HG03066 (cell line): ENCODE data around the gene PGS1.

Source experiments
- ATAC-seq: cut with Tn5 transposase; IDR thresholded peaks from one replicate; pipeline ENCODE4 v1.9.1; 2021; ENCODE audit warnings: low read depth; ENCODE audit not compliant: unreplicated experiment

PGS1 gene

DNA sequence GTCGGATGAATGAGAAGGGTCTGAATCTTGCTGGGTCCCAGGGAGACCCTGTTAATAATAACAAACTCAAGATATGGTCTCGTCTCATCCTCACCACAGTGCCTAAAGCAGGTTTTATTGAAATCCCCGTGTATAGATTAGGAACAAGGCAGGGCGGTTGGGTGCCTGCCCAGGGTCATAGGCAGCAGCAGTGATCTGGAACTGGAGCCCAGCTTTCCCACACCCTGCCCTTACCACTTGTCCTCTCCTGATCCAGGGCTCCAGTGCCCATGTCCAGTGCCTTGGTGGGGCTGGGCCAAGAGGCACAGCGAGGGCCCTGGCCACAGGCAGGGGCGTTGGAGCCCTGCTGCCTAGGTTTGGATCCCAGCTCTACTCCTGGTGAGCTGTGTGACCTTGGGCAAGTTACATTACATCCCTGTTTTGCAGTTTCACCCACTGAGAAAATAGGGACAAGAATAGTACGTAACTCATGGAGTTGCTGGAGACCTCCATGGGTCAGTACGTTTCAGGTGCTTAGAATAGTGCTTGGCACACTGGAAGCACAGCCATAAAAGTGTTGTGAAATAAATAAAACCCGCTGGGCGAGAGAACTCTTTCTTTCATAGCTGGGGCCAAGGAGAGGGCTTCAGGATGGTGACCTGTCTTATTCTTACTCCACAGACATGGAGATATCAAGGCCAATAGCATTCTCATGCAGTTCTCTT, 32.5 kb upstream of the PGS1 start:
- ATAC-seq, result no peak

DNA sequence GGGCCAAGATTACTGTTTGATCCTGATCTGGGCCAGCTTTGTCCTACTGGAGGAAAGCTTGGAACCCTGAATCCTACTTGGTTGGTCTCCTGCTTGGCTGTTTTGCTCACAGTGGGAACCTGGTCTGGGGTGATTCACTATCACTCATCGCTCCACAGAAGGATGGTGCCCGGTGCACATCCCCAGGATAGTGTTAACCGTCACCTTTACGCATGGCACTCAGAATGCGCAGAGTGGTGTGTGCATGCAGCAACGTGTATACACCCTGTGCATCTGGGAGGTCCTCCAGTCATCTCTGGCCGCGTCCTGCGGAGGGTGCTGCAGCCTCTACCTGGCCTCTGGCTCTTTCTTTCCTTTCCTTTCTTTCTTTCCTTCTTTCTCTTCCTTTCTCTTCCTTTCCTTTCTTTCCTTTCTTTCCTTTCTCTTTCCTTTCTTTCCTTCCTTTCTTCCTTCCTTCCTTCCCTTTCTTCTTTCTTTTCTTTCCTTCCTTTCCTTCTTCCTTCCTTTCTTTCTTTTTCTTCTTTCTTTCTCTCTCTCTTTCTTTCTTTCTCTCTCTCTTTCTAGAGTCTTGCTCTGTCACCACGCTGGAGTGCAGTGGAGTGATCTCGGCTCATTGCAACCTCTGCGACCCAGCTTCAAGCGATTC, 31.7 kb upstream of the PGS1 start:
- ATAC-seq, result no peak

DNA sequence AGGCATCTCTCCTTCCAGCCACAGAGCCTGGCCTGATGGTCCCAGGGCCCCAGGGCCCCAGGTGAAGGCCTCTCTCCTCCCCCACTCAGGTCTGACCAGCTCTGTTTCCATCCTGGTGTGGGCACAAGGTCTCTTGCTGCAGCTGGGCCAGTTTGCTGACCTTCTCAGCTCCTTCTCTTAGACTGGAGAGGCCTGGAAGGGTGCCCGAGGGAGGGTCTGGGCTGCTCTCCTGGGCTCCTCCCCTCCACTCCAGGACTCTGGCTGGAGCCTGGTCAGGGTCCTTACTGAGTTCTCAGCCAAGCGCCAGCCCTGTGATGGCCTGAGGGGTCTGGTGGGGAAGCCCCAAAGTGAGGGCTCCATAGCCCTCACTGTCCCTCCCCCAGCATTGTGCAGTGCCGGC, 31.0 kb upstream of the PGS1 start:
- ATAC-seq, result no peak

DNA sequence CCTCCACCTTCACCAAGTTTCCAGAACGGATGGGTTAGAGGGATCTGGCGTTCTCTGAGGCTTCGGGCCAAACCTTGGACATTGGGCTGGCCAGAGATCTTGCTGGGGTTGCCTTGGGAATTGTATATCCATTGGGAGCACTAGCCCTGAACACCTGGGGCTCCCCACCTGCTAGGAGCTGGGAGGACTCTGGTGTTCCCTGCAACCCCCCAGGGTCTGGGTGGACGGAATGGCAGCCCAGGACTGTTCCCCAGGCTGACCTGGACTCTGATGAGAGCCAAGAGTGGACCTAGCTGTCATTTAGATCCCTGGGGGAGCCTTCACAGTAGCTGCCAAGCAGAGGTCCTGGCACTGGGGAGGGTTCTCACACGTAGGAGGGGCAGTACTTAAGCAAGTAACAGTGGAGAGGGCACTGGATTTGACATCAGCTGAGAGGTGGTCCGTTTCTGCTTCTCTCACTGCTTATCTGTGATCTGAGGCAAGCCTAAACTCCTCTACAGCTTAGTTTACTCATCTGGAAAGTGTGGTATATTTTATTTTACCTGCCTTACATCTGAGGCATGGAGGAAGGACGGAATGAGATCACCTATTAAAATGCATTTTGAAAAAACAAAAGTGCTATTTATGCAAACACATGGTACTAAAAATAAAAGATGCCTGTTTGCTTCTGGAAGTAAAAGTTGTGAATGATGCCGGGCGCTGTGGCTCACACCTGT, 30.2 kb upstream of the PGS1 start:
- no peak for ATAC-seq

DNA sequence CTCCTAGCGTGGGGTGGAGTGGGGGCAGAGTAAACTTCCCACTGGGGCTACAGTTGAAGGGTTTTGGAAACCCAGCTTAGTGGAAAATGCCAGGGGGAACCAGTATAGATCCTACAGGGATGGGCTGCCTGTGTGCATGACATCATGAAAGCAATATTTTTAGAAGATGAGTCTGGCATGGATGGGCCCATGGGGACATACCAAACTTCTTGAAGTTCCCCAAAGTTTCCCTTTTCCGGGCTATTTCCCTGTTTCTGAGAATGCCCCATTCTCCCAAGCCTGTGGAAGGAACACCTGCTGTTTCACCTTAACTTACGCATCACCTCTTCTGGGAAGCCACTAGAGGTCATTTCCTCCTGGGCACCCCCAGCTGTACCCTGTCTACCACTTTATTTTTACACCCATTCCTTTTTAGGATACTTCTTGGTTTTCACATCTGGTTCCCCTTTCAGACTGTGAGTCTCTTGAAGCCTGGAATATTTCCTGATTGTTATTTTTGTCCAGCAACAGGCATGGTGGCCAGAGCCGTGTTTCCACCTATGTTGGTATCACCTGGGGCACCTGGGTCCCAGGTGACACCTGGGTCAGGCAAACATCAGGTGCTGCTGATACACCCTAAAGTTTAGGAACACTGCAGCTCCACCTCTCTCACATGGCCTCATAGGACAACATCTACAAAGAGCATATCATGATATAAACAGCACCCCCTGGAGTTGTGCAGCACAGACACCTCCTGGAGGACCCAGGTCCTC, 28.4 kb upstream of the PGS1 start:
- ATAC-seq, result no peak

DNA sequence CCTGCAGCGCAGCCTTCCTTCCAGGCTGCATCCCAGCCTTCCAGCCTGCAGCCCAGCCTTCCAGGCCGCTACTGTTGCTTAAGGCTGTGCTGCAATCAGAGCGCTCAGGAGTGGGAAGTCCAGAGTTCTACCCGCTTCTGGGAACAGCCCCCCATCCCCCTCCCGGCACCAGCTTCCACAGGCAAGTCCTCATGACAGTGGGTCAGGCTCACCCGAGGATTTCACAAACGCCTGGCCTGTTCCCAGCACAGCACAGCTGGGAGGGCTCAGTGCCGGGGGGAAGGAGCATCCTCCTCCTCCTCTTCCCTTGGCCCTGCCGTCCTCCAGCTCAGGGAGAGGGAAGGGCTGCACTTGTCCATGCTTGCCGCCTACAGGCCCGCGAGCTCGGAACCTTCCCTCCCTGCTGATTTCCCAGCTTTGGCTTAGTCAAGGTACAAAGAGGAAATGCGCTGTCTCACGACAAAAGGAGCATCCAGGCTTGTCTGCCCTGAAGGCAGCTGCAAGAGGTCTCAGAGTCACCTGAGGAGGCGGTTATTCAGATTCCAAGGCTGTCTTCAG, 26.9 kb upstream of the PGS1 start:
- ATAC-seq, result no peak

DNA sequence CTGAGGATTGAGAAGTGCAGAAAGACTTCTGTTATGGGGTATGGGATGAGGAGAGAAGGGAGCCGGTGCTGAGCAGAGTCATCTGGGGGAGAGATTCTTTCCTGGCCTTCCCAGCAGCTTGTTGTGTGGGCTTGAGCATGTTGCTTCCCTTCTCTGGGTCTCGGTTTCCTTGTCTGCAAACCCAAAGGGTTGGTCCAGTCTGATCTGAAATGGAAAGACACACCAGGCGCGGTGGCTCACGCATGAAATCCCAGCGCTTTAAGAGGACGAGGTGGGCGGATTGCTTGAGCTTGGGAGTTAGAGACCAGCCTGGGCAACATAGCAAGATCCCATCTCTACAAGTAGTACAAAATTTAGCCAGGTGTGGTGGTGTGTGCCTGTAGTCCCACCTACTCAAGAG, 24.6 kb upstream of the PGS1 start:
- ATAC-seq, result no peak

DNA sequence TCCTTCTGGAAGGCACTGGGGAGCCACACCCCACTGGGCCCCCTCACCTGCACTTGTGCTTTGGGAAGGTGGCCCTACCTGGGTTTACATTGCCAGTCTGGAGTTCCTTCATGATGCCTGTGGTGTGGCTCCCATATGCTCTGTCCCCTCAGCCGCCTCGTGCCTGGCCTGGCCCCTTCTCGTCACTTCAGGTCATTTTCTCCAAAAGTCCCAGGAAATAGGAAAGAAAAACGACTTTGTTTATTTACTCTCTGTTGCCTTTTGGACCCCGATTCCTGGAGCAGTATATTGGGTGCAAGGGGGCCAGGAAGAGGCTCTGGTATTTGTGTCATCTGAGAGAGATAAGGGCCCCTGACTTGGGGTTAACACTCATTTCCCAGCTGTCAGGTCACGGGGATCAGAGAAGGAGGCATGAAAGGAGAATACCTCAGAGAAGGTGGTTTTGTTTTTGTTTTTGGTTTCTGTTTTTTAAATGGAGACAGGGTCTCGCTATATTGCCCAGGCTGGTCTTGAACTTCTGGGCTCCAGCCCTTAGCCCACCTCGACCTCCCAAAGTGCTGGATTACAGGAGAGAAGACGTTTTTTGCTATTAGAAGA, 23.3 kb upstream of the PGS1 start:
- ATAC-seq, result no peak

DNA sequence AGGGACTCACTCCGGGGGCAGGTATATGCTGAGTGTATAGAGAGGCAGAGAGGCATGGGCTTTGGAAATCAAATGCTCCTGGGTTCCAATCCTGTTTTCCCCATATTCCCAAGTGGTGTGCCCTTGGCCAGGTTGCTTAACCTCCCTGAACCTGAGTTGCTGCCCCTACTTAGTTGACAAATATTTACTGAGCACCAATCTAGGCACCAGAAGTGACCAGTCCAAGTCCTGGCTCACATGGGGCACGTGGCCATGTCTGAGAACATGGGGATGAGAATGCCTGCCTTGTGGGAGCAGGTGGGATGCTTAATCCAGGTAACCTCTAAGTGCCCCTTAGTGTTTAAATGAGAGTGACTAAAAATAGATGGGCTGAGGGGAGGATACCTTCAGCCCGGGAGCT, 22.7 kb upstream of the PGS1 start:
- ATAC-seq, result no peak

DNA sequence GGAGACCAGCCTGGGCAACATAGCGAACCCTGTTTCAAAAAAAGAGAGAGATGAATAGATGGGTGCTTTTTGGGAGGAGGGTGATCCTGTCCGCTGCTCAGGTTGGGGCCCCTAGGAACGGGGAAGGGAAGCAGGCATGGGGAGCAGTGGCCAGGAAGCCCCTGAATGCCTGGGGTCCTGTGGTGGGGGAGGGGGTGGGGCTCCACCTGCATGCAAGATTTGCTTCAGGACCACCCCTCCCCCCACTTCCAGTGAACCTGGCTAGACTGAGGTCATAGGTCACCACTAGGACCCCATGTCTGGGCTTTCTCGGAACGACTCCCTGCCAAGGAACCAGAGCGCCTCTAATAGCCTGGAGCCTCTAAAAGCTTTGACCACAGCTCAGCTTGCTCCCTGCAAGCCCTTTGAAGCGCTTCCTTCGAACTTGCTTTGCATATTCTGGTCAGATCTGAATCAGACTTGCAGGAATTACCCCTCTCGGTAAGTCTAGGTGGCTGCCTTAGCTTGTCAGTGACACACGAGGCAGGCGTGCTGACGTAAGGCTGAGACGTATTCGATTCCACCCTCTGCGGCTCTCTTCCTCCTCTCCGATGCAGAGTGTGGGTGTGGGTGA, 22.2 kb upstream of the PGS1 start:
- peak; percentile 58 for ATAC-seq

DNA sequence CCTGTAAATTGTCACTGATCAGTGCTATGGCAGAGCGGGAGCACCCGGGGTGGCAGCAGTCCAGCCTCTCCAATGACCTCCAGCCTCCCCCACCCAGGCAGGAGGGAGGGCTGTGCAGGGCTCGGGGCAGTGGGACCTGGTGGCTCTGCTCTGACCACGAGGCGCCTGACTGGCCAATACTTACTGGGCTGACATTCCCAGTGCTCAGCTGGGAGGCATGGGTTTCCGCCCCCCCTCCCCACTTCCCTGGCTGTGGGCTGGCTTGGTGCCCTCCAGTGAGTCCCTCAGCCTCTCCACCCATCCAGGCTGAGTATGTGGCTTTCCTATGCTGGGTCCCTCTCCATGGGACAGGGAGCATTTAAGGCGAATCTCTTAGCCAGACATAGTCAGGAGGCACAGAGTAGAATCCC, 21.3 kb upstream of the PGS1 start:
- no peak for ATAC-seq

DNA sequence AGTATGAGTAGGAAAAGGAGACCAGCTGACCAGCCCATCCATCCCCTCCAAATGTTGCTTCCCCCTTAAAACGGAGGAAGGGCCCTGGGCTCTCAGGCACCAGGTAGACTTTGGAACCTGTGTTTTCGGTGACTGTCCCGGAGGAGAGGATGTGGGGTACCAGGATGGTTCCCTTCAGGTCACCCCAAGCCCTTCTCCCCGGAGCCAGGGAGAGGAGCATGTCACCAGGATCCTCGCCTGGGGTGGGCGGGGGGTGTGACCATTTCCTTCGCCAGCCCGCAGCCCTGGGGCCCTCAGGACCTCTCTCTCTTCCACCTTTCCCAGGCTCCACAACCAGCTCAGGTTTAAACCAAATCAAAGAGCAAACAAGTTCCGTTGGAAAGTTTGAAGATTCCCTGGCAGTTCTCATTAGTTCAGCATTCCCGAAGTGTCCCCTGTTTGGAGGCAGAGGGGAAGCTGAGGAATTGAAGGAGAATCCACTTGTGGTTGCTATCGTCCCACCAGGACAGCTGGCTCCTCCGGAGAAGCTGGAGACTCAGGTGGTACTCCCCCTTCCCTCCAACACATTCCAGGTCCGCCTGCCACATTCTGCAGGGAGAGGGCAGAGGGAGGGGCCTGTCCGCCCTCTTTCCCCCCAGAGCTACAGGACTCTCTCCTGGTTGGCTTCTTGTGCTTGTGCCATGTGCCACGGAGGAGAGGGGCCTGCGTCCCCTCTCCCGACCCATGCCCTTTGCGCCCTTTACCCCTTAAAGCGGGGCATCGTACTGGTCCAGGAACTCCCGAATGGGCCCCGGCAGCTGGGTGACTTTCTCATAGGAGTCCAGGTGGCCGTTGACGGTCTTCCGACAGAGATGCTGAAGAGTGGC, 20.5 kb upstream of the PGS1 start:
- ATAC-seq, result no peak

DNA sequence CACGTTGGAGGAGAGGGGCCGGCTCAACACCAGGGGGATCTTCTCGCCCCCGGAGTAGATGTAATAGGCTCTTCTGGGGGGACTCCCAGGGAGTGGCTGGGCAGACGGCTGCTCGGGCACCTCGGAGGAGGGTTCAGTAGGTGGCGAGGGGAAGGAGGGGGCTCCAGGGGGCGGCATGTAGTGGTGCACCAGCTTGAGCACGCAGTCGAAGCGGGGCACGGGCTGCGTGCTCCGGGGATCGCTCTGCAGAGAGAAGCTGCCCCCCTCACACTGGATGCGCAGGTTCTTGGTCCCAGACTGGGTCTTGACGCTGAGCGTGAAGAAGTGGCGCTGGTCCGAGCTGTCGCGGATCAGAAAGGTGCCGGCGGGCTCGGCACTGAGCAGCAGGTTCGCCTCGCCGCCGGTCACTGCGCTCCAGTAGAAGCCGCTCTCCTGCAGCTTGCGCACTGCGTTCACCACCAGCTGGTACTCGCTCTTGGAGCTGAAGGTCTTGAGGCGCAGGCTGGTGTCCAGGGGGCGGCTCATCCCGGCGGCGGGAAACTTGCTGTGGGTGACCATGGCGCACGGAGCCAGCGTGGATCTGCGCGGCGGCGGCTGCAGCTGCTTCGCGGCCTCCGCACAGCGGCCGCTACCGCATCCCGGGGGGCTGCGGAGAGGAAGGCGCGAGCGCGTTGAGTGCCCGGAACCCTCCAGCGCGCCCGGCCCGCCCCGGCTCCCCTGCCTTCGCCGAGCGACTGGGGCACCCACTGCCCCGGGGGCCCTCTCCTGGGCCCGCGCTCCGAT, 19.7 kb upstream of the PGS1 start:
- ATAC-seq, result no peak

DNA sequence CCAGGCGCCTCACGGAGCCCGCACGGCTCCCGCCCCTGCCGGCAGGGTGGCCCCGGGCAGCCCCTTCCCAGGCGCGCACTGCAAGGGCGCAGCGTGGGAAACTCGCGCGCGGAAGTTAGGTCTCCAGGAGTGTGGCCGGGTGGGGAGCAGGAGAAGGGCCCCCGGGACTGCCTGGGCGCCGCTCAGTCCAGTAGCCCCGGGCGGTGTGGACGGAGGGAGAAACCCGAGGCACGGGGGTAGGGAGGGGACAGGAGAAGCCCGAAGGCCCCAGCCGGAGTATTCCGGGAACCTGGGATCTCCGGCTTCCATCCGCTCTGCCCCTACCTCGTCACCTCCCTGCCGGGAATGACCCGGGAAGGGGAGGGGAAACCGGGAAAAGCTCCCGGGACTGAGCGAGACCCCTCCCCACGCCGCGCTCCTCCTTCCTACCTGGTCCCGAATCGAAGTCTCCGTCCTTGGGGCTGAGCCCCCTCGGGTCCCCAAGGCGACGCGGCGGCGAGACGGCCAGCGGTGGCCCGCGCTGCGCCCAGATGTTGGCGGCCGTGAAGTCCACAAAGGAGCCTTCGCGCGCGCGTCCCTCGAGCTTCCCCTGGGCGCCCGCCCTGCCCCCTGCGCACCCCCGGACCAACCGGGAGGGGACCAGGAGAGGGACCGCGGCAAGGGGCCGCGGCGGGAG, 19.0 kb upstream of the PGS1 start:
- ATAC-seq, result no peak

DNA sequence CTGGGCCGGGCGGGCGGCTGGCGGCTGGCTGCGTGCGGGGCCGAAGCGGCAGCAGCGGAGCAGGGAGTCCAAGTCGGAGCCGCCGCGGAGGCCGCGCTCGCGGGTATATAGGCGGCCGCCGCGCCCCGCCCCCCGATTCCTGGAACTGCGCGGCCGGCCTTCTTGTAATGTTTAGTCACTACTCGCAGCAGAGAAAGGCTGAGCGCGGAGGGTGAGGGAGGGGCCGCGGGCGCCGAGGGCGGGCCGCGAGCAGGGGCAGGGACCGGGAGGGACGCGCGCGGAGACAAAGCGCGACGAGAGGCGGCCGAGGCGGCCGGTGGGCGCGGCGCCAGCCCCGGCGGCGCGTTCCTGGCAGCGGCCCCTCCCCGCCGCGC, 18.5 kb upstream of the PGS1 start, which contains the start of gene SOCS3:
TSS of gene SOCS3 (minus strand) at position 81 of the 374 bp plus-strand sequence. CDS start 982 bp downstream, outside the sequence.
- no peak for ATAC-seq

DNA sequence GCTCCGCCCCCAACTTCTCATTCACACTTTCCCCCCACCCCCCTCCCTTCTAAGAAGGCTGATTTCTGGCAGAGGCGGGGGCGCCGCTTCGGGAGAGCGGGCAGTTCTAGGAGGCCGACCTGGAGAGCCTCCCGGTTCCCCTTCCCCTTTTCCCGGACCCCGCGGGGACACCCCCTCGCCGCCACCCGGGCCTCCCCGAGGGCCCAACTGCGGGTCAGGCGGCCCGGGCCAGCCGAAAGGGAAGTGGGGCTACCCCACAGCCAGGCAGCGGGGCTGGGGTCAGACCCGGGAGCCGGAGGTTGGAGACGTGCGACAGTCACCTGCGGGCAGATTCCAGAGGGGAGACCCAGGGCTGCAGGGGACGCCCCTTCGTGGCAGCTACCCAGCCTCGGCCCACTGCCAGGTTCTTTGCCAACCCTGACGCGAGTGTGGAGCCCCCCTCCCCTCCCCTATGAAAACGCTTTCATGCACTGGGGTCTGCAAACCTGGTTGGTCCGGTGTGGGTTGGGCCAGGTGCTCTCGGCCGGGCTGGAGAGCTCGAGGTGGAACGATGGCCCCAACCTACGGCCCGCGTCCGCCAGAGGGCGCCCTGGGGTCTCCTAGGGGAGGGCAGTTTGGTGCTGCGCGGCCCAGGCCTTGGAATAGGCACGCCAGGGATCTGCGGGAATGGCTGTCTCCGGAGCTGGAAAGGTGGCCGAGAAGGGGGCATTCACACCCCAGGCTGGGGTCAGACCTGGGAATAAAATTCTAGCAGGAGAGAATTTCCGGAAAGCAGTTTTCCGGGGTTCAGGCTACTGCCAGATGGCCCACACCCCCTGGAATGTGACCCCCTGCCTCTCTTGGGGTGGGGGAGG, 17.9 kb upstream of the PGS1 start:
- ATAC-seq, result no peak

DNA sequence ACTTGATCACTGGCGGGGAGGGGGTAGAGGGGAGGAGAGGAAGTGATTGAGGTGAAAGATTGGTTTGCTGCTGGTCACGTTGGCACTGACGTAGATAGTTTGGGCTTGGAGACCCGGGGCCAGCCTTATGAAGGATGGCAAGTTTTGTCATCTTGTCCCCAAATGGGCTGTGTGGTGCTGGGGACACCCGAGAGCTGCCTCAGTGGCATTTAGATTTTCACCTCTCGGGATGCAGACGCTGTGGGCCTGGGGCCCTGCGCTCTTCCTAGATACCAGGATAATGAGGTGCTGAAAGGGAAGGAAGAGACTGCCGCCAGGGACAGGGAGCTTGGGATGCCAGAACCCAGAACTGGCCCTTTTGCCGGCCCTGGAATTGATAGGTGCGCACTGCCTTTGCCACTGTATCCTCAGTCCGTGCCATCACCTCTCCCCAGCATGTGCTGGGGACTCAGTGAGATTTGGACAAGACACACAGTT, 17.2 kb upstream of the PGS1 start:
- ATAC-seq, result no peak
